ENCODE data around the gene STK10. TPM values are rescaled to one million over a fixed set of nuclear protein-coding genes. Genes with fewer than 3 reads are reported as not detected.

The STK10 gene
- total and polyA plus RNA-seq, 2 experiments from 2014 or later = 7.5 to 17.8 TPM

- TF ChIP-seq, protein P1, sequence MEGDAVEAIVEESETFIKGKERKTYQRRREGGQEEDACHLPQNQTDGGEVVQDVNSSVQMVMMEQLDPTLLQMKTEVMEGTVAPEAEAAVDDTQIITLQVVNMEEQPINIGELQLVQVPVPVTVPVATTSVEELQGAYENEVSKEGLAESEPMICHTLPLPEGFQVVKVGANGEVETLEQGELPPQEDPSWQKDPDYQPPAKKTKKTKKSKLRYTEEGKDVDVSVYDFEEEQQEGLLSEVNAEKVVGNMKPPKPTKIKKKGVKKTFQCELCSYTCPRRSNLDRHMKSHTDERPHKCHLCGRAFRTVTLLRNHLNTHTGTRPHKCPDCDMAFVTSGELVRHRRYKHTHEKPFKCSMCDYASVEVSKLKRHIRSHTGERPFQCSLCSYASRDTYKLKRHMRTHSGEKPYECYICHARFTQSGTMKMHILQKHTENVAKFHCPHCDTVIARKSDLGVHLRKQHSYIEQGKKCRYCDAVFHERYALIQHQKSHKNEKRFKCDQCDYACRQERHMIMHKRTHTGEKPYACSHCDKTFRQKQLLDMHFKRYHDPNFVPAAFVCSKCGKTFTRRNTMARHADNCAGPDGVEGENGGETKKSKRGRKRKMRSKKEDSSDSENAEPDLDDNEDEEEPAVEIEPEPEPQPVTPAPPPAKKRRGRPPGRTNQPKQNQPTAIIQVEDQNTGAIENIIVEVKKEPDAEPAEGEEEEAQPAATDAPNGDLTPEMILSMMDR (conservative IDR thresholded peaks at IDR 0.05; ENCODE audit: low read depth in 2 of 2) = no peak
These were observed 25.1 kb downstream of the STK10 start (continued) for GRCh38 chr5:172162987-172163343.

- 0 out of 2 replicates have a peak overlapping the region, but pooled peaks have one; percentile 39 for H3K27ac ChIP-seq (ENCODE audit: low read depth)
- H3K4me3 ChIP-seq = no peak overlapping the region
- no peaks in the 10 kb centered on the region; the same call in 1 of the 2 replicates for H4K20me1 ChIP-seq (replicated peaks; ENCODE audit: insufficient read depth)
- Mint-ChIP-seq H3K4me3 (no peak overlapping the region), H3K9me3 (no peaks in the 10 kb centered on the region; the same call in 2 of the 3 replicates), H3K27me3 (ENCODE audit: insufficient read depth, low read depth, poor library complexity) (no peaks in the 10 kb centered on the region), H3K27ac (no peak overlapping the region), H3K4me1 (no peaks in the 10 kb centered on the region), H3K36me3 (ENCODE audit: low read depth) (no peaks in the 10 kb centered on the region; the same call in 2 of the 3 replicates)
- 0 out of 2 replicates have a peak, but pooled peaks cover 3% of the 10 kb centered on the region for H3F3A ChIP-seq (replicated peaks; ENCODE audit: low read depth)
- ATAC-seq (no peak; the same call in 2 of the 3 replicates), DNase-seq (ENCODE audit: low spot score) (no peak)
- H3K36me3 ChIP-seq (ENCODE audit: insufficient read depth) = no peaks in the 10 kb centered on the region
- no peak overlapping the region for H2AFZ ChIP-seq
- no peaks in the 10 kb centered on the region for H3K27me3 ChIP-seq (ENCODE audit: insufficient read depth)
- no peaks in the 10 kb centered on the region for H3K4me1 ChIP-seq (ENCODE audit: insufficient read depth)
- H3K79me2 ChIP-seq (replicated peaks; ENCODE audit: insufficient read depth) = peaks cover 14% of the 10 kb centered on the region; the same call in 1 of the 2 replicates
- no peak overlapping the region for H3K4me2 ChIP-seq
- H3K9me2 ChIP-seq (ENCODE audit: insufficient read depth) = no peaks in the 10 kb centered on the region
- TF ChIP-seq JUNB (IDR thresholded peaks at IDR 0.05; ENCODE audit: unreplicated experiment) (no peak), REST (IDR thresholded peaks at IDR 0.05; ENCODE audit: unreplicated experiment) (no peak), ZNF114 (CRISPR knock-in tag; IDR thresholded peaks at IDR 0.05) (no peak), EZH2phosphoT487 (IDR thresholded peaks at IDR 0.05; ENCODE audit: unreplicated experiment) (no peak), STAT1 (IDR thresholded peaks at IDR 0.05; ENCODE audit: unreplicated experiment) (no peak), NANOG (IDR thresholded peaks at IDR 0.05; ENCODE audit: borderline replicate concordance) (no peak), EZH2 (IDR thresholded peaks at IDR 0.05; ENCODE audit: low read depth, unreplicated experiment) (no peak), POLR2AphosphoS5 (IDR thresholded peaks at IDR 0.05; ENCODE audit: low read depth) (no peak)
- TF ChIP-seq, protein P2, sequence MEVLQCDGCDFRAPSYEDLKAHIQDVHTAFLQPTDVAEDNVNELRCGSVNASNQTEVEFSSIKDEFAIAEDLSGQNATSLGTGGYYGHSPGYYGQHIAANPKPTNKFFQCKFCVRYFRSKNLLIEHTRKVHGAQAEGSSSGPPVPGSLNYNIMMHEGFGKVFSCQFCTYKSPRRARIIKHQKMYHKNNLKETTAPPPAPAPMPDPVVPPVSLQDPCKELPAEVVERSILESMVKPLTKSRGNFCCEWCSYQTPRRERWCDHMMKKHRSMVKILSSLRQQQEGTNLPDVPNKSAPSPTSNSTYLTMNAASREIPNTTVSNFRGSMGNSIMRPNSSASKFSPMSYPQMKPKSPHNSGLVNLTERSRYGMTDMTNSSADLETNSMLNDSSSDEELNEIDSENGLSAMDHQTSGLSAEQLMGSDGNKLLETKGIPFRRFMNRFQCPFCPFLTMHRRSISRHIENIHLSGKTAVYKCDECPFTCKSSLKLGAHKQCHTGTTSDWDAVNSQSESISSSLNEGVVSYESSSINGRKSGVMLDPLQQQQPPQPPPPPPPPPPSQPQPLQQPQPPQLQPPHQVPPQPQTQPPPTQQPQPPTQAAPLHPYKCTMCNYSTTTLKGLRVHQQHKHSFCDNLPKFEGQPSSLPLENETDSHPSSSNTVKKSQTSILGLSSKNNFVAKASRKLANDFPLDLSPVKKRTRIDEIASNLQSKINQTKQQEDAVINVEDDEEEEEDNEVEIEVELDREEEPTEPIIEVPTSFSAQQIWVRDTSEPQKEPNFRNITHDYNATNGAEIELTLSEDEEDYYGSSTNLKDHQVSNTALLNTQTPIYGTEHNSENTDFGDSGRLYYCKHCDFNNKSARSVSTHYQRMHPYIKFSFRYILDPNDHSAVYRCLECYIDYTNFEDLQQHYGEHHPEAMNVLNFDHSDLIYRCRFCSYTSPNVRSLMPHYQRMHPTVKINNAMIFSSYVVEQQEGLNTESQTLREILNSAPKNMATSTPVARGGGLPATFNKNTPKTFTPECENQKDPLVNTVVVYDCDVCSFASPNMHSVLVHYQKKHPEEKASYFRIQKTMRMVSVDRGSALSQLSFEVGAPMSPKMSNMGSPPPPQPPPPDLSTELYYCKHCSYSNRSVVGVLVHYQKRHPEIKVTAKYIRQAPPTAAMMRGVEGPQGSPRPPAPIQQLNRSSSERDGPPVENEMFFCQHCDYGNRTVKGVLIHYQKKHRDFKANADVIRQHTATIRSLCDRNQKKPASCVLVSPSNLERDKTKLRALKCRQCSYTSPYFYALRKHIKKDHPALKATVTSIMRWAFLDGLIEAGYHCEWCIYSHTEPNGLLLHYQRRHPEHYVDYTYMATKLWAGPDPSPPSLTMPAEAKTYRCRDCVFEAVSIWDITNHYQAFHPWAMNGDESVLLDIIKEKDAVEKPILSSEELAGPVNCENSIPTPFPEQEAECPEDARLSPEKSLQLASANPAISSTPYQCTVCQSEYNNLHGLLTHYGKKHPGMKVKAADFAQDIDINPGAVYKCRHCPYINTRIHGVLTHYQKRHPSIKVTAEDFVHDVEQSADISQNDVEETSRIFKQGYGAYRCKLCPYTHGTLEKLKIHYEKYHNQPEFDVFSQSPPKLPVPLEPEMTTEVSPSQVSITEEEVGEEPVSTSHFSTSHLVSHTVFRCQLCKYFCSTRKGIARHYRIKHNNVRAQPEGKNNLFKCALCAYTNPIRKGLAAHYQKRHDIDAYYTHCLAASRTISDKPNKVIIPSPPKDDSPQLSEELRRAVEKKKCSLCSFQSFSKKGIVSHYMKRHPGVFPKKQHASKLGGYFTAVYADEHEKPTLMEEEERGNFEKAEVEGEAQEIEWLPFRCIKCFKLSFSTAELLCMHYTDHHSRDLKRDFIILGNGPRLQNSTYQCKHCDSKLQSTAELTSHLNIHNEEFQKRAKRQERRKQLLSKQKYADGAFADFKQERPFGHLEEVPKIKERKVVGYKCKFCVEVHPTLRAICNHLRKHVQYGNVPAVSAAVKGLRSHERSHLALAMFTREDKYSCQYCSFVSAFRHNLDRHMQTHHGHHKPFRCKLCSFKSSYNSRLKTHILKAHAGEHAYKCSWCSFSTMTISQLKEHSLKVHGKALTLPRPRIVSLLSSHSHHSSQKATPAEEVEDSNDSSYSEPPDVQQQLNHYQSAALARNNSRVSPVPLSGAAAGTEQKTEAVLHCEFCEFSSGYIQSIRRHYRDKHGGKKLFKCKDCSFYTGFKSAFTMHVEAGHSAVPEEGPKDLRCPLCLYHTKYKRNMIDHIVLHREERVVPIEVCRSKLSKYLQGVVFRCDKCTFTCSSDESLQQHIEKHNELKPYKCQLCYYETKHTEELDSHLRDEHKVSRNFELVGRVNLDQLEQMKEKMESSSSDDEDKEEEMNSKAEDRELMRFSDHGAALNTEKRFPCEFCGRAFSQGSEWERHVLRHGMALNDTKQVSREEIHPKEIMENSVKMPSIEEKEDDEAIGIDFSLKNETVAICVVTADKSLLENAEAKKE (CRISPR knock-in tag; IDR thresholded peaks at IDR 0.05) = no peak
- TF ChIP-seq, protein P1 (conservative IDR thresholded peaks at IDR 0.05; ENCODE audit: low read depth in 2 of 2) = no peak
These were observed 25.6 kb downstream of the STK10 start for GRCh38 chr5:172162323-172162986.
